Loucy (cell line): ENCODE data around the gene LRRK1.

Source experiments
- EZH2phosphoT487 ChIP-seq: fragments of 200-600 bp; IDR thresholded peaks from 2 replicates; pipeline ENCODE4 v1.6.1; 2018; ENCODE audit warnings: antibody characterized with exemption, mild to moderate bottlenecking, moderate library complexity, borderline replicate concordance
- TF ChIP-seq, protein P1 (sequence below): fragments of 200-600 bp; sonication (generic); conservative IDR thresholded peaks from 2 replicates; pipeline ENCODE4 v1.5.1; 2014; ENCODE audit warnings: mild to moderate bottlenecking, antibody characterized with exemption, low read length

DNA sequence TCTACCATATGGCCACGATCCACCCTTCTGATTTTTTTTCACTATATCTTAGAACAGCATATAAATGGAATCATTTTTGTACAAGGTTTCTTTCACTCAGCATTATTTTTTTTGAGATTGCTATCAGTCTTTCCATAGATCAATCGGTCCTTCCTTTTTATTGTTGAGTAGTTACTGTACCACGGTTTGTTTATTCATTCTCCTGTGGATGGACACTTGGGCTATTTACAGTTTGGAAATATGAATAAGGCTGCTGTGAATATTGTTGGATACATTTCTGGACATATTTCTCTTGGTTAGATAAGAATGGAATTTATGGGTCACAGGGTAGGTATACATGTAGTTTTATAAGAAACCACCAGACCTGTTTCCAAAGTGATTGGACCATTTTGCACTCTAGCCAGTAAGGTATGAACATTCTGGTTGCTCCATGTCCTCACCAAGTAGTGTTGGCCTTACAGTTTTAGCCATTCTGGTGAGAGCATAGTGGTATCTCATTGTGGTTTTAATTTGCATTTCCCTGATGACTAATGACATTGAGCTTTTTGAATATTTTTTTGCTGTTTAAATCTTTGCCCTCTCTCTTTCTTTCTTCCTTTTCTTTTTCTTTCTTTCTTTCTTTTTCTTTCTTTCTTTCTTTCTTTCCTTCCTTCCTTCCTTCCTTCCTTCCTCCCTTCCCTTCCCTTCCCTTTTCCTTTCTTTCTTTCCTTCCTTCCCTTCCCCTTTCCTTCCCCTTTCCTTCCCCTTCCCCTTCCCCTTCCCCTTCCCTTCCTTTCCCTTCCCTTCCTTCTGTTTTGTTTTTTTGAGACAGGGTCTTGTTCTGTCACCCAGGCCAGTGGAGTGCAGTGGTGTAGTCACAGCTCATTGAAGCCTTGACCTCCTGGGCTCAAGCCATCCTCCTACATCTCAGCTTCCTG, 49.2 kb downstream of the LRRK1 start:
- TF ChIP-seq, protein P1, sequence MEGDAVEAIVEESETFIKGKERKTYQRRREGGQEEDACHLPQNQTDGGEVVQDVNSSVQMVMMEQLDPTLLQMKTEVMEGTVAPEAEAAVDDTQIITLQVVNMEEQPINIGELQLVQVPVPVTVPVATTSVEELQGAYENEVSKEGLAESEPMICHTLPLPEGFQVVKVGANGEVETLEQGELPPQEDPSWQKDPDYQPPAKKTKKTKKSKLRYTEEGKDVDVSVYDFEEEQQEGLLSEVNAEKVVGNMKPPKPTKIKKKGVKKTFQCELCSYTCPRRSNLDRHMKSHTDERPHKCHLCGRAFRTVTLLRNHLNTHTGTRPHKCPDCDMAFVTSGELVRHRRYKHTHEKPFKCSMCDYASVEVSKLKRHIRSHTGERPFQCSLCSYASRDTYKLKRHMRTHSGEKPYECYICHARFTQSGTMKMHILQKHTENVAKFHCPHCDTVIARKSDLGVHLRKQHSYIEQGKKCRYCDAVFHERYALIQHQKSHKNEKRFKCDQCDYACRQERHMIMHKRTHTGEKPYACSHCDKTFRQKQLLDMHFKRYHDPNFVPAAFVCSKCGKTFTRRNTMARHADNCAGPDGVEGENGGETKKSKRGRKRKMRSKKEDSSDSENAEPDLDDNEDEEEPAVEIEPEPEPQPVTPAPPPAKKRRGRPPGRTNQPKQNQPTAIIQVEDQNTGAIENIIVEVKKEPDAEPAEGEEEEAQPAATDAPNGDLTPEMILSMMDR: no peak
- TF ChIP-seq EZH2phosphoT487: no peak
